Neural progenitor cell (in vitro differentiated cells): ENCODE data around the gene CBFA2T3. TPM values are rescaled to one million over a fixed set of nuclear protein-coding genes. Genes with fewer than 3 reads are reported as not detected.
A peak's percentile ranks its signal among the peaks of the same experiment; 100 is the strongest.

Experiments used
- DNase-seq: peaks from one replicate; pipeline ENCODE4 v3.0.0-alpha.2; 2016; ENCODE audit warnings: low spot score
- H2AFZ ChIP-seq: fragments of 200-600 bp; sonication (generic); replicated peaks from 2 replicates; pipeline ENCODE4 v1.6.1; 2016; ENCODE audit warnings: antibody characterized with exemption
- H3F3A ChIP-seq: fragments of 200-600 bp; sonication (generic); 2 replicates; pipeline ENCODE4 v1.6.1; 2016; ENCODE audit warnings: antibody characterized with exemption, low read depth
- H3K27ac ChIP-seq: fragments of 200-600 bp; sonication (generic); 2 replicates; pipeline ENCODE4 v1.5.1; 2016; ENCODE audit warnings: mild to moderate bottlenecking
- H3K27me3 ChIP-seq: fragments of 200-600 bp; sonication (generic); 2 replicates; pipeline ENCODE4 v1.6.1; 2016; ENCODE audit warnings: mild to moderate bottlenecking, moderate library complexity
- H3K36me3 ChIP-seq: fragments of 200-600 bp; sonication (generic); 2 replicates; pipeline ENCODE4 v1.5.1; 2016
- H3K4me1 ChIP-seq: fragments of 200-600 bp; sonication (generic); 2 replicates; pipeline ENCODE4 v1.6.1; 2016; ENCODE audit warnings: mixed run types
- H3K4me2 ChIP-seq: fragments of 200-600 bp; sonication (generic); 2 replicates; pipeline ENCODE4 v1.6.1; 2016
- H3K4me3 ChIP-seq: fragments of 200-600 bp; sonication (generic); 2 replicates; pipeline ENCODE4 v1.5.1; 2016
- H3K79me2 ChIP-seq: fragments of 200-600 bp; sonication (generic); 2 replicates; pipeline ENCODE4 v1.6.1; 2016; ENCODE audit warnings: low read depth
- H3K9ac ChIP-seq: fragments of 200-600 bp; sonication (generic); 2 replicates; pipeline ENCODE4 v1.6.1; 2016
- H3K9me3 ChIP-seq: fragments of 200-600 bp; sonication (generic); 2 replicates; pipeline ENCODE4 v1.5.1; 2016; ENCODE audit warnings: low read depth
- H4K20me1 ChIP-seq: fragments of 200-600 bp; sonication (generic); 2 replicates; pipeline ENCODE4 v1.6.1; 2016; ENCODE audit warnings: low read depth
- H3K27ac Mint-ChIP-seq: 3 replicates; pipeline ENCODE4 v1.8.0; 2021; ENCODE audit warnings: mixed read lengths
- H3K27me3 Mint-ChIP-seq: 2 replicates; pipeline ENCODE4 v1.8.0; 2022; ENCODE audit warnings: low read depth, mild to moderate bottlenecking, inconsistent platforms, moderate library complexity, mixed read lengths; ENCODE audit not compliant: insufficient read depth
- H3K36me3 Mint-ChIP-seq: 3 replicates; pipeline ENCODE4 v1.8.0; 2021; ENCODE audit warnings: mixed read lengths
- H3K4me1 Mint-ChIP-seq: 3 replicates; pipeline ENCODE4 v1.8.0; 2021; ENCODE audit warnings: mixed read lengths
- H3K4me3 Mint-ChIP-seq: 3 replicates; pipeline ENCODE4 v1.8.0; 2021; ENCODE audit warnings: mild to moderate bottlenecking, moderate library complexity, mixed read lengths
- H3K9me3 Mint-ChIP-seq: 3 replicates; pipeline ENCODE4 v1.8.0; 2020; ENCODE audit warnings: mixed read lengths
- CTCF ChIP-seq: fragments of 200-600 bp; sonication (generic); IDR thresholded peaks from 2 replicates; pipeline ENCODE4 v1.5.1; 2017; ENCODE audit warnings: antibody characterized with exemption, mild to moderate bottlenecking
- EZH2 ChIP-seq: fragments of 200-600 bp; sonication (generic); IDR thresholded peaks from 2 replicates; pipeline ENCODE4 v1.6.1; 2017; ENCODE audit warnings: antibody characterized with exemption, mild to moderate bottlenecking, moderate library complexity
- EZH2phosphoT487 ChIP-seq: fragments of 200-600 bp; sonication (generic); IDR thresholded peaks from 2 replicates; pipeline ENCODE4 v1.6.1; 2017; ENCODE audit warnings: antibody characterized with exemption
- total RNA-seq: library from RNA; depleted of rRNA; stranded (reverse); fragments of >200 nt; gene quantifications from 2 replicates; pipeline ENCODE4 v1.2.3, GENCODE V29; 2015; ENCODE audit warnings: low replicate concordance

The CBFA2T3 gene
- total RNA-seq, 1 donor from 2014 or later, result 0.22 TPM

- Histone ChIP-seq H3K4me2 (no peak overlapping the region), H3K9me3 (no peaks in the 10 kb centered on the region), H3F3A (no peaks in the 10 kb centered on the region), H3K79me2 (no peaks in the 10 kb centered on the region), H3K27ac (no peak overlapping the region), H3K9ac (no peak overlapping the region), H2AFZ (no peak overlapping the region), H4K20me1 (no peaks in the 10 kb centered on the region), H3K36me3 (no peaks in the 10 kb centered on the region), H3K4me1 (no peaks in the 10 kb centered on the region), H3K27me3 (no peaks in the 10 kb centered on the region), H3K4me3 (no peak overlapping the region)
- no peak for TF ChIP-seq CTCF
- no peak for TF ChIP-seq EZH2phosphoT487
- no peak for TF ChIP-seq EZH2
- Mint-ChIP-seq H3K9me3 (no peaks in the 10 kb centered on the region), H3K27me3 (peaks cover 3% of the 10 kb centered on the region), H3K4me3 (no peak overlapping the region), H3K36me3 (no peaks in the 10 kb centered on the region), H3K27ac (no peak overlapping the region), H3K4me1 (no peaks in the 10 kb centered on the region)
- DNase-seq, result no peak
Measured at GRCh38 chr16:88833086-88833485, 143.9 kb downstream of the CBFA2T3 start.

- Histone ChIP-seq H3K36me3 (no peaks in the 10 kb centered on the region), H3K27ac (no peak overlapping the region), H3K9ac (no peak overlapping the region), H3K79me2 (no peaks in the 10 kb centered on the region), H3K4me2 (no peak overlapping the region), H3K9me3 (no peaks in the 10 kb centered on the region), H3K27me3 (no peaks in the 10 kb centered on the region), H3F3A (no peaks in the 10 kb centered on the region), H3K4me3 (no peak overlapping the region), H3K4me1 (no peaks in the 10 kb centered on the region), H4K20me1 (no peaks in the 10 kb centered on the region), H2AFZ (no peak overlapping the region)
- Mint-ChIP-seq H3K9me3 (no peaks in the 10 kb centered on the region), H3K27ac (no peak overlapping the region), H3K4me1 (no peaks in the 10 kb centered on the region), H3K27me3 (peaks cover 3% of the 10 kb centered on the region), H3K36me3 (no peaks in the 10 kb centered on the region), H3K4me3 (no peak overlapping the region)
- no peak for DNase-seq
- TF ChIP-seq EZH2, result no peak
- TF ChIP-seq CTCF, result peak; percentile 15
Measured at GRCh38 chr16:88831838-88832237, 145.2 kb downstream of the CBFA2T3 start.

- Histone ChIP-seq H3K27ac (no peak overlapping the region), H3K79me2 (no peaks in the 10 kb centered on the region), H3K4me2 (no peak overlapping the region), H3K9ac (no peak overlapping the region), H3K4me3 (no peak overlapping the region), H3K4me1 (no peaks in the 10 kb centered on the region), H3K27me3 (no peaks in the 10 kb centered on the region), H3K9me3 (no peaks in the 10 kb centered on the region), H4K20me1 (no peaks in the 10 kb centered on the region), H3F3A (no peaks in the 10 kb centered on the region), H2AFZ (no peak overlapping the region), H3K36me3 (no peaks in the 10 kb centered on the region)
- DNase-seq, result no peak
- H3K27me3 Mint-ChIP-seq, result peaks cover 5% of the 10 kb centered on the region
- H3K27ac Mint-ChIP-seq, result no peak overlapping the region
- no peak for TF ChIP-seq EZH2phosphoT487
- H3K4me3 Mint-ChIP-seq, result no peak overlapping the region
- H3K36me3 Mint-ChIP-seq, result no peaks in the 10 kb centered on the region
- H3K9me3 Mint-ChIP-seq, result no peaks in the 10 kb centered on the region
- H3K4me1 Mint-ChIP-seq, result no peaks in the 10 kb centered on the region
Measured at GRCh38 chr16:88830783-88831182, 146.2 kb downstream of the CBFA2T3 start.

- no peak for TF ChIP-seq EZH2
- TF ChIP-seq EZH2phosphoT487, result no peak
- TF ChIP-seq CTCF, result no peak
- H3F3A ChIP-seq, result no peaks in the 10 kb centered on the region
- DNase-seq, result no peak
- no peaks in the 10 kb centered on the region for H4K20me1 ChIP-seq
- no peak overlapping the region for H3K4me2 ChIP-seq
- no peak overlapping the region for H3K4me3 Mint-ChIP-seq
- no peaks in the 10 kb centered on the region for H3K9me3 ChIP-seq
- no peaks in the 10 kb centered on the region for H3K79me2 ChIP-seq
- H3K36me3 Mint-ChIP-seq, result no peaks in the 10 kb centered on the region
- no peaks in the 10 kb centered on the region for H3K4me1 ChIP-seq
- no peak overlapping the region for H3K9ac ChIP-seq
- H3K27me3 Mint-ChIP-seq, result peaks cover 5% of the 10 kb centered on the region
- no peaks in the 10 kb centered on the region for H3K27me3 ChIP-seq
- H2AFZ ChIP-seq, result no peak overlapping the region
- no peaks in the 10 kb centered on the region for H3K9me3 Mint-ChIP-seq
- no peak overlapping the region for H3K4me3 ChIP-seq
- H3K36me3 ChIP-seq, result no peaks in the 10 kb centered on the region
- H3K4me1 Mint-ChIP-seq, result no peaks in the 10 kb centered on the region
- H3K27ac ChIP-seq, result no peak overlapping the region
- peak overlapping the region; percentile 33 for H3K27ac Mint-ChIP-seq
Measured at GRCh38 chr16:88830258-88830657, 146.7 kb downstream of the CBFA2T3 start.
